ENCODE data around the gene OGT.
"Not testable (repeated sequence)": the region's sequence is repeated elsewhere in the genome, so short reads cannot be mapped to it uniquely, and the experiment has no call there.

OGT gene

DNA sequence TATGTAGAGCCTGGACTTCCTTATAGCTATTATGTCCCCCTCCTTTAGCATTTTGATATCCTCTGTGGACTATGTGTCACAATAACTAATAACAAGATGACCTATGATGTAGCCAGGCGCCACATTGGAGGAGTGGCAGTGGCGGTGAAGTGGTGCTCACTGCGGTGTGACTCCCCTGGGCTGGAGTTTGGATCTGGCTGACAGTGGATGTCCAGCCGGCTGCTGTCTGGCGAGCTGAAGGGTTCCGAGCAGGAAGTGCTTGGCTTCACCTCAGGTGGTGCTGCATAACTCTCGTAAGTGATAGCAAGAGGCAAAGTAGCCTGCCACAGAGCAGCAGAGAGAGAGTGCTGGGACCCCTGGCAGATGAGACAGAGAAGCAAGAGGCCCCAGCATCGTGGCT, 60.3 kb downstream of the OGT start:
- not testable (repeated sequence) for DNase-seq

DNA sequence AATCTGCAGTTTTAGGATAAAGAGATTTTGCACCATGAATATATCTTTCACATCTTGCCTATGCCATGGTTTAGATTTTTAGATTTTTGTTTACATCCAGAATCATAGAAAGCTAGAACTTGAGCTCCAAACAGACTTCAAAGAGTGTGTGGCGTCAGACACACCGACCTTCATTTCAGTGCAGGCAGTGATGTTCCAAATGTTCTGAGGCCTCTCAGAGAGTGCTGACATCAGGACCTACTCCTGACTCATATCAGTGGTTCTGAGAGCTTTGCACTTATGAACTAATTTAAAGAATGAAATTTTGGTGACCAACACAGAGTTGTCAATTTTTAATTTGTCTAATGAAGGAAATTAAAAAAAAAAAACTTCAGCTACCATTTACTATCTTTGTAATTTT, 67.1 kb downstream of the OGT start:
- DNase-seq, result no peak

DNA sequence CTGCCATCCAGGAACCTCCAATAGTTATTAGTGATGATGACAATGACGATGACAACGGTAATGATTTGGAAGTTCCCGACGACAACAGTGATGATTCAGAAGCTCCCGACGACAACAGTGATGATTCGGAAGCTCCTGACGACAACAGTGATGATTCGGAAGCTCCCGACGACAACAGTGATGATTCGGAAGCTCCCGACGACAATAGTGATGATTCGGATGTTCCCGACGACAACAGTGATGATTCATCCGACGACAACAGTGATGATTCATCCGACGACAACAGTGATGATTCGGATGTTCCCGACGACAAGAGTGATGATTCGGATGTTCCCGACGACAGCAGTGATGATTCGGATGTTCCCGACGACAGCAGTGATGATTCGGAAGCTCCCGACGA, 70.7 kb downstream of the OGT start:
- DNase-seq, result no peak

DNA sequence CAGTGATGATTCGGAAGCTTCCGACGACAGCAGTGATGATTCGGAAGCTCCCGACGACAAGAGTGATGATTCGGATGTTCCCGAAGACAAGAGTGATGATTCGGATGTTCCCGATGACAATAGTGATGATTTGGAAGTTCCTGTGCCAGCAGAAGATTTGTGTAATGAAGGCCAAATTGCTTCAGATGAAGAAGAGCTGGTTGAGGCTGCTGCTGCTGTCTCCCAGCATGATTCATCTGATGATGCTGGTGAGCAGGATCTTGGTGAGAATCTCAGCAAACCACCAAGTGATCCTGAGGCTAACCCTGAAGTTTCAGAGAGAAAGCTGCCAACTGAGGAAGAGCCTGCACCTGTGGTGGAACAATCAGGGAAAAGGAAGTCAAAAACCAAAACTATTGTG, 71.2 kb downstream of the OGT start:
- DNase-seq, result no peak

DNA sequence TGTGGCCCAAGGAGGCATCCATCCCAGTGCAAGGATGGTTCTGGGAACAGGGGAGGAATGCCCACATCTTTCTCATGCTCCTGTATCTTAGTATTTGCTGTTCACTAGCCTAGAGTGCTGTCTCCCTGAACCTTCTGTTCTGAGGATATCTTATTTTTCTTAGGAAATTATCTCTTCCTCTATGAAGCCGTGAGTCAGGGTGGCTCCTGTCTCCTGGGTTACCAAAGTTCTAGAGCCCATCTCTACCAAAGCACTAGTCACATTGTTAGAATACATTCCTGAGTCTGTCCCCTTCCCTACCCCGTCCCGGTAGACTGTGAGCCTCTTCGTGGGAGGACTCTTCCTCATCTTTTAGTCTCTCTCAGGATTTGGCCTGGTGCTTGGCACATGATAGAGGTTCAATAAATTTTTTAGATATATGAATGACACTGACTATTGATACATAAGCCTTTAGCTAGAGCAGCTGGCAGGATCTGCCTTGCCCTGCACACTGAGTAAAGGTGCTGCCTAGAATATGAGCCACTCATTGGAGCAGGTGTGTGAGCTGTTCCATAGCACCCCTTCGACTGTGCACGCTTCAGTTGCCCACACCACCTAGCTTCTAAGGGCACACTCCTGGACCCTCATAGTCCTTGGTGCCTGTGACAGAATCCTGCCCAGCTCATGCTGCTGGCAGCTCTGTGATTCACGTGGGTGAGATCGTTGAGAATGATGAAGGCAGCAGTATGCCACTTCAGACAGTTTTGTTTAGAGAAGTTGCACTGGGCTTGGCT, 72.1 kb downstream of the OGT start:
- DNase-seq, result no peak

DNA sequence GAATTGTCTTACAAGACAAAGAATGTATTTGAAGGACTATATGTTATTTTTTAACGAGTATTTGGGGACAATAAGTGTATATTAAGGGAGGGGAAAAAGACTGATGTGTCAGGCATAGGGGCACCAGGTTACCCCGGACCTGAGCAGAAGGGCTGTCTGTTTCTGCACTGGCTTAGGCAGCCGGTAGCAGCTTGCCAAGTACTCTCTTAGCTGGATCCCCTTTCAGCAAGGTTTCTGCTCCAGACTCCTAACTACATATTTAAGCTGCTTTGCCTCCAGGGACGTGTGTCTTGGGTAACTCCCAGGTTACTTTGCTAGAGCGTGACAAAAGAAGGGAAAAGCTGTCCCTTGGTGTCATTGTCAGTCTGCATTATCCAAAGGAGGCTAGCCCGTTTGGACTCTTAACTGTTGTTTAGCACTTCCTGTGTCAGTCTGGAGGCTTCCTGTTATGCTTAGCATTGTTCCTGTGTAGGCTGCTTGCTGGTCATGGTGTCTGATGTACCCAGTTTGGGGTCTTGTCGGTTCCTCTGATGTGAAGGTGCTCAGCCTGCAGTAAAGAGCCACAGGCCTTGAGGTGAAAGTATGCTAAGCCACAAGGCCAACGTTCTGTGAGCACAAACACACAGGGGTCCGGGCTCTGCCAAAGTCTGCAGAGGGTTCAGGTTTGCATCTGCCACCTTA, 73.8 kb downstream of the OGT start:
- no peak for DNase-seq

DNA sequence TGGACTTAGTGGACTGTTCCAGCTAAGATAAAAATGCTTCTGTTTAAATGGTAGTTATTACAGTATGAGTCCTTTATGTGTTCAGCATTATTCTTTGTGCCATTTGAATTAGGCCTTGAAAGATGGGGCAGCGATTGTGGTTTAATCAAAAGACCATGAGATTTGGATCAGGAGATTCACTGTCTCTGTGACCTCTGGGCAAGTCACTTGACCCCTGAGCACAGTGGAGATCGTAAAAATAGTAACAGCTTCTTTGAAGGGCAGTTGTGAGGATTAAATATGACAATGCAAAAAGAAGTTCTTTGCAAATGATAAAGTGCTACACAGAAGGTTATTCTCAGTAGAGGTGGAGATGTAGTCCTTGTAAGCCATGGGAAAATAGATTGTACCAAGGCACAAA, 74.6 kb downstream of the OGT start:
- DNase-seq, result no peak

DNA sequence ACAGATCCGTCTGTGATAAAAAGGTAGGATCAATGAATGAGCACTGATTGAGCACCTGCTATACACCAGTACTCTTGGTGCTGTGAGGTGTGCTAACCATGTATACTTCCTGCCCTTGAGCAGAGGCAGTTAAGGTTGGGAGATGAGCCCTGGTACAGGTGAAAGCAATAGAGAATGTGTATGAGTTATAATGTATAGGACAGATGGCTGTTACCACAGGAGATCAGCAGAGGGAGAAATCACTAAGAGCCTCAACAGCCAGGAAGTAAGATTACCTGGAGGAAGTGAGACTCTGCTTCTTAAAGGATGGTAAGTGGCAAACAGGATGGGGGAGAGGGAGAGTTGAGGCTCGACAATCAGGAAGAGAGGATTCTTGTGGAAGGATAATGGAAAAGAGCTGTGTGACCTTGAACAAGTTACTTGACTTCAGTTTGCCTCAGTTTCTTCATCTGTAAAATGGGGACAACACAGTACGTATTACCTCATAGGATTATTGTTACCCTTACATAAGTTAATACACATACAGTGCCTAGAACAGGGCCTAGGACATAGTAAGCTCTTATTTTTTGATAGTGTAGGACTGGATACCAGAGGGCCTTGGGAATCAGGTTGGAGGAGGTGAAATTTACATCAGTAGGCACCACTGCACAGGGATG, 76.3 kb downstream of the OGT start:
- DNase-seq, result no peak

DNA sequence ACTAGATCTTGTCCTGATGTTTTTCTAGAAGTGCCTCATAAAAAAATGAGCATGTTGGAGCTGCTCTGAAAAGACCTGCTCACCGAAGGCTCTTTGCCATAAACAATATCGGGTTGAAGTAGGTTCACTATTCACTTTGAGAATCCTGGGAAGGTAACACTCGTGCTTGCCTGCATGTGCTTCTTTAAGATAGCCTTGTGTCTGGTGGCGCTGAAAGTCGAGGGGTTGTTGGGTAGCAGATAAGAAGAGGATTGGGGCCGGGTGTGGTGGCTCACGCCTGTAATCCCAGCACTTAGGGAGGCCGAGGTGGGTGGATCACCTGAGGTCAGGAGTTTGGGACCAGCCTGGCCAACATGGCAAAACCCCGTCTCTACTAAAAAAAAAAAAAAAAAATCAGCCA, 78.8 kb downstream of the OGT start:
- DNase-seq, result not testable (repeated sequence)

DNA sequence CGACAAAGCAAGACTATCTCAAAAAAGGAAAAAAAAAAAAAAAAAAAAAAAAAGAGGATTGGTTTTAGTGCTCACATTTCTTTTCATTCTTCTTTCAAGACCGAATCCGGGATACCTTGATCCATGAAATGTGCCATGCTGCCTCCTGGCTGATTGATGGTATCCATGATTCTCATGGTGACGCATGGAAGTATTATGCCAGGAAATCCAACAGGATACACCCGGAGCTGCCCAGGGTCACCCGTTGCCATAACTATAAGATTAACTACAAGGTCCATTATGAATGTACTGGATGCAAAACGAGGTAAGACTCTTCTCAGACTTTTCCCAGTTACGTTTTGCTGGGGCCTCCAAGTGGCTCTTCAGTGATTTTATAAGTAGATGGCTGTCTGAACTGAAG, 79.4 kb downstream of the OGT start:
- no peak for DNase-seq

DNA sequence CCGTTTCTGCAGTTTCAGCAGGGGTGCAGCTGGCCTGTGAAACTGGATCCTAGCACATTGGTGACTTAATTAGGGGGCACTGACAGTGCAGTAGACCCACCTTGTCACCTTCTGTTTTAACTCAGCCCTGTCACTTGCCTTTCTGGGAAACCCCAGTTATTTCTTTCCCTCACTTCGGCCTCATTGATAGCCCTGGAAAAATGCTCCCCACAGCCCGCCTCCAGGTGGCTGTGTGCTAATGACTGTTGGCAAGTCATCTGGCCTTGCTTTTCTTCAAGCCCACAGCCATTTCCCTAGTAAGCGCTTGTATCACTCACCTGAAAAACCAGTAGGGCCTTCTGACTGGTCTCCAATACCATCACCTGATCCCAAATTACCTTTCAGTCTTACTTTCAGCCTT, 82.2 kb downstream of the OGT start:
- no peak for DNase-seq

DNA sequence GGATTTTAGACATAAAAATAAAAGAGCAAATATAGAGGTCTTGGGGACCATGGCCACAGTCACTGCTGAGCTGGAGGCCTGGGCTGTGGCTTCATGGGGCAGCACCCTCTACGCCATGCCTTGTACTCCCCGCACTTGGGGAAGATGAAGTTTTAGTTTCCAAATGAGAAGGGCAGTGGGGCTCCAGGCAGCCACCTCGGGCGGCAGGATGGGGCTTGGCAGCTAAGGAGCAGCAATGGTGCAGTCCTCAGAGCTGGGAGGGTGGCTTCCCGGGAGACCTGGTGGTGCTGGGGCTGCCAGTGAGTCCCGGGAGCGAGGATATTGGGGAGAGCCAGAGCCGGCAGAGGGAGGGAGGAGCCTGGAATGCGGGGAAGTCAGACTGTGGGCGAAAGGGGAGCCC, 83.0 kb downstream of the OGT start:
- DNase-seq, result no peak

DNA sequence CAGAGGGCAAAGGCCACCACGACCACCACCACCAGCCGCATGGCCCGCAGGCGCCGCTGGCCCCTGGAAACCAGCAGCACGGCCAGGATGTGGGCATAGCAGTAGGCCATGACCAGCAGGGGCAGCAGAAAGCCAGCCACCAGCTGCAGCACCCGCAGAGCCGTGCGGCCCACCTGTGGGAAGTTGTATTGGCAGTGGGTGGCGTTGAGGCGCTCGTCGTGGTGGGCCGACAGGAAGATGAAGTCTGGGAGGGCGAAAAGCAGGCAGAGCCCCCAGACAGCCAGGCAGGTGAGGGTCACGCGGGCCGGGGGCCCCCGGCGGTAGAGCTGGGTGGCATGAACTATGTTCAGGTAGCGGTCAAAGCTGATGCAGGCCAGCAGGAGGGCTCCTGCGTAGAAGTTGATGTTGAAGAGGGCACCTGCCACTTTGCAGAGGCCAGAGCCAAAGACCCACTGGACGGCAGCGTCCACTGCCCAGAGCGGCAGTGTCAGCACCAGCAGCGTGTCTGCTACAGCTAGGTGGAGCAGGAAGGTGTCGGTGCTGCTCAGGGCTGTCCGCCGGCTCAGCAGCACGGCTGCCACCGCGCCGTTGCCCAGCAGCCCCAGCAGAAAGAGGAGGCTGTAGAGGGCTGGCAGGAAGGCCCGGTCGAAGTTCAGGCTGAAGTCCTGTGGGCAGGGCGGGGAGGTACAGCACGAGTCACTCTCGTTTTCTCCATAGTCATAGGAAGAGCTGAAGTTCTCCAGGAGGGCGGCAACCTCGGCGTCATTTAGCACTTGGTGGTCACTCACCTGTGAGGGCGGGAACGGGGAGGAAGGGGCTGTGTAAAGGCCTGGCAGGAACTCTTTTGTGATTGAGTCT, 84.0 kb downstream of the OGT start:
- peak; percentile 29 for DNase-seq

DNA sequence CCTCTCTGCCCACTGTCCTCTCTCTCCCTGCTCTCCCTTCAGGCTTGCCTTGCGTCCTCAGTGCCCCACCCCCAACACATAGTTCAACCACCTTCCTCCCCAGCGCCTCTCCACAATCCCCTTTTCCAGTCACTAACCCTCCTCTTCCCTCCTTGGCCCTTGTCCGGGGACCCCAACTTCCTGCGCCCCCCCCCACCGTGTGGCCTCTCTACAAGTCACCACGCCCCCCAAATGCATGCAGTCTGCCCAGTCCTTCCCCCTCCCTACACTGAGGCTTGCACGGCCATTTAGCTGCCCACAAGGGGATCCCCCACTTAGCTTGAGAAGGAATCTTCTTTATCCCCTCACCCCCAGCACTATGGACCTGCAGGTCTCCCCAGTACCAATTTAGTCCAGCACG, 84.8 kb downstream of the OGT start:
- no peak for DNase-seq

DNA sequence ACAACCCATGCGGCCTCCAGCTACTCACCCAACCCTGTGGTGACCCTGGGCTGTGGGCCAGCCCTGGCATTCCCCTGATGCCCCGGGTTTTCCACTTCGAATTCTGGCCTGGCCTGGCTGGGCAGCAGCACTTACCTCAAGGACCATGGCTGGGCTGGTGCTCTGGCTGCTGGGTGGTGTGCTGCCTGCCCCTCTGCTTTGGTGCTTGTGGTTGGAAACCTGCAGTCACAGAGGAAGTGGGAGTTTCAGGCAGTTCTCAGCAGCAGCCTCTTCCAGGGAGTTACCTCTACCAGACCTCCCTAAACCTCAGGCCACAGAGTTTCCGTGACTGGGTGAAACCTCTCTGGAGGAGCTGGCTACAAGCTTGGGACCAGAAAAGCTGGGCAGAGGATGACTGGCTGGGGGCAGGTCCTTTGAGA, 85.4 kb downstream of the OGT start, which contains the start of gene CXCR3:
TSS of gene CXCR3 (minus strand) at position 209 of the 419 bp plus-strand sequence. CDS start at position 147, 62 bp downstream.
- DNase-seq, result peak; percentile 35

DNA sequence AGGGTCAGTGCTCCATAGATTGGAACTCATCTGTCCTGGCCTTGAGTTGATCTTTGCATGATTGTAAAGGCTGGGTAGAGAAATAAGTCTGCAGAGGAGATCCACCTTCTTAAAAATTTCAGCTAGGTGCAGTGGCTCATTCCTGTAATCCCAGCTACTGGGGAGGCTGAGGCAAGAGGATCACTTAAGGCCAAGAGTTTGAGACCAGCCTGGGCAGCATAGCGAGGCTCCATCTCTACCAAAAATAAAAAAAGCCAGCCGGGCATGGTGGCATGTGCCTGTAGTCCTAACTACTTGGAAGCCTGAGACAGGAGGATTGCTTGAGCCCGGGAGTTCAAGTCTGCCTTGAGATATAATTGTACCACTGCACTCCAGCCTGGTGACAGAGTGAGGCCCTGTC, 85.9 kb downstream of the OGT start:
- no peak for DNase-seq

DNA sequence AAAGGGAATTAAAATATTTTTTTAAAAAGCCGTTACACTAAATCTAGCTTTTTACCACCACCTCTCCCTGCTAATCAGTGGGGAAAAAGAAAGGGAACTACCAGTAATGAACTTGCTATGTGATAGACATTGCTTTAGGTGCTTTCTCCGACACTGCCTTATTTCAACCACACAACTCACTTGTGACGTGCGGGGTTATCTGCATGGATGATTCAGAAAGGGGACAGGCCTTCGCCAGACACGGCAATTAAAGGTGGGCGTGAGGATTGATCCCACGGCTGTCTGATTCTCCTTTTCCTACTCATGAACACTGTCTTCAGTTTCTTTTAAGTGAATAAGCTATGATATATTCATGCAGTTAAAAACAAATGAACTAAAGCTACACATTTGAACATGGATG, 86.3 kb downstream of the OGT start:
- DNase-seq, result no peak

DNA sequence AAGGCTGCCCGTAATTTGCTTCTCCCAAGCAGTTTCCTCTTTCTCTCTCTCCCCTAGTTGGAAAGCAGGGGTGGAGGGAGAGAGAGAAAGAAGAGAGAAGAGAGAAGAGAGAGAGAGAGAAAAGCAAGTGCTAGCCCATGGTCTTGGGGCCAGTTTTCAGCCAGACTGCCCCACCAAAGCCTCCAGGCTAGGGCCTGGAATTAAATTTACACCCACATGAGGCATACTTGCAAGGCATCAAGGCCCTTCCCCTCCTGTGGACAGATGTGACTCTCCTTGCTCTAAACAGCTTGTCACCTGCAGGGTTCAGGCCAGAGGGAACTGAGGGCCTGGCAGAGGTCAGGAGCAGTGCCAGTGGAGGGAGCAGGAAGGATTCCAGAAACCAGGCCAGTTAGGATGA, 87.1 kb downstream of the OGT start:
- no peak for DNase-seq

DNA sequence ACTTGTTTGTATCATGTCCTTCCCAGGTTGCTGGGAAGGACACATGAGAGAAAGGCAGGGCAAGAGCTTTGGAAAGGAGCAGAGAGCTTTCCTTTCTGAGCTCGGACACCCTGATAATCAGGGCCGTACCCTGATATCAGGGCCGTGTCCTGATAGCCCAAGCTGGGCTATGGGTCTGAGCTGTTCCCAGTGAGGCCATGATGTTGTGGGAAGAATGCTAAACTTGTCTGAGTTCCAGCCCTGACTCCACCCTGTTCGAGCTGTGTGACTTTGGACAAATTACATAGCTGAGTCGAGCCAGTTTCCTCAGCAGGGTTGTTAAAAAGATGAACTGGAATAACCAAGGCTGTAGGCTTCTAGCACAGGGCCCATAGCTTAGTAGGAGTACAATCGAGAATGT, 88.7 kb downstream of the OGT start:
- DNase-seq, result no peak

DNA sequence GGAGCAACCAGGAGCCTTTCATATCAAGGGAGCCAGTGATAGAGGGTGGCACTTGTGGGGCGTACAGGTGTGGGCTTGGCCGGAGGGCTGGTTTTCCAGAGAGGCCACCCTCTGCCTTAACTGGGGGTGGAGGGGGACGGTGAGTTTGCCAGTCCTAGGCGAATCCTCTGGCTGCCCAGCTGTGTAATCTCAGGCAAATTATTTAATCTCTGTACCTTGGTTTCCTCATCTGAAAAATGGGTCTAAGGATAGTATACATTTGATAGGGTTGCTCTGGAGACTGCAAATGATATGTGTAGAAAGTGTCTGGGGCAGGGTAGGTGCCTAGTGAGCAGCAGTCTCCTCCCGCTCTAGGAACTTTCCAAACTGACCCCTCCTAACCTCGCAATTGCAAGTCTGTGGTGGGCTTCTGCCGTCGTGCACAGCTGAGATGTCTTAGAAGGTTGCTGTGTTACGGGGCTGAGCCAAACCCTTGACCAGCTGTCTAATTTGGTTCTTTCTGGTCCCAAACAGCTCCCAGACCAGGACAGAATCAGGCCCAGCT, 89.2 kb downstream of the OGT start:
- no peak for DNase-seq

DNA sequence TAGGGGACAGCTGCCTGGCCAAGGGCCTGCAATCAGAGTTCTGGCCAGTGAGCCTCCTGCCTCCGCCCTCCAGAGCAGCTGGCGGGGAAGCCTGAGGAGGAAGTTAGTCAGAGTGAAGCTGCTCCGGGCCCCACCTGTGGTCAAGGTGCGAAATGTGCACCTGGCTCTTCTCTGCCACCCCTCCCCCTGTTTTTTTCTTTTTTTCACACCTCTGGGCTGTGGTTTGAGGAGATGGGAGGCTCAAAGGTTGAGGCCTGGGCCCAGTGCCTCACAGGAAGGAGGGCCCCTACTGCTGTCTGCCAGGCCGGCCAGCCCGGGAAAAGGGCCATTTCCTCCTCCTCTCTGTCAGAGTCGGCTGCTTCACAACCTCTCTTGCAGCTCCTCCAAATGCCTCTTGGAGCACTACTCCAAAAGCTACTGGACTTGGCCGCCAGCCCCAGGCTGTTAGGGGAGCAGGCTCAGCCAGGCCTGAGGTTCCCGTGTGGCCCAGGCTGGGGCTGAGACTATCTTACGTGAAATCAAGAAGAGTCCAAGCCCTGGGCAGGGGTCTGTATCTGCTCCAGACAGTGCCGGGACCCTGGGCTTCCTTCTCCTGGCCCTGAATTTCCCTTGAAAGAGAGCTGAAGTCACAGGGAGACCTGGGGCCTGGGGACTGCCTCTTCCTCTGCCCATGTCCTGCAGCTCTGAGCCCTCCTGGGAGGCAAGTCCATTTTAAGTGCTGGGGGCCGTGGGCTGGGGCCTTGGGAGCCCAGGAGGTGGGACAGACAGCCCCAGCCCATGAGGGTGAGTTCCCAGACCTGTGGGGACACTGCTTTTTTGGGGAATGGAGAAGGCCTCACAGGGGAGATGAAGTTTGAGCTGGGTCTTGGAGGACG, 89.9 kb downstream of the OGT start:
- peak; percentile 57 for DNase-seq

DNA sequence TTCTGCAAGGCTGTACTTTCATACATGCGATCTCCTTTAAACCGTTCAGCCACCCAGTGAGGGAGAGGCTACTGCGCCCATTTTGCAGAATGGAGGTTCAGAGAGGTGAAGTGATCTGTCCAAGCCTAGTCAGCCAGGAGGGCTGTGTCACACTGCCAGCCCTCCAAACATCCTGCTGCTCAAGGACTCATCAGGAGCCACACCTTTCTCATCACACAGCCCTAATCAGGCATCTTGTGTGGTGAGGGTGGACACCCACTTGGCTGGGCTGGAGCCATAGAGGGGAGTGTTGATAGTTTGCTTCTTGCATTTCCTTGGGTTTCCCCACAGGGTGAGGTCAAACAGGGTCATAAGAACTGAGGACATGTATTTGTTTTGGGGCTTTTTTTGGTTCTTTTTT, 90.8 kb downstream of the OGT start:
- no peak for DNase-seq

Data from activated gamma-delta T cell (primary cell).